Activated naive CD8-positive, alpha-beta T cell treated with anti-CD3 and anti-CD28 coated beads for 36 hours (primary cell): ENCODE measurements around the gene ZKSCAN1. TPM values are rescaled to one million over a fixed set of nuclear protein-coding genes. Genes with fewer than 3 reads are reported as not detected.

Source experiments
- DNase-seq: peaks from one replicate; pipeline ENCODE4 v3.0.0; 2021
- H3K27ac Mint-ChIP-seq: one replicate; pipeline ENCODE4 v1.8.0; 2022; ENCODE audit warnings: mild to moderate bottlenecking, moderate library complexity, mixed read lengths
- H3K27me3 Mint-ChIP-seq: one replicate; pipeline ENCODE4 v1.8.0; 2022; ENCODE audit warnings: mild to moderate bottlenecking, mixed read lengths
- H3K36me3 Mint-ChIP-seq: one replicate; pipeline ENCODE4 v1.8.0; 2021; ENCODE audit warnings: mild to moderate bottlenecking, mixed read lengths
- H3K4me1 Mint-ChIP-seq: one replicate; pipeline ENCODE4 v1.8.0; 2021; ENCODE audit warnings: mixed read lengths
- H3K4me3 Mint-ChIP-seq: one replicate; pipeline ENCODE4 v1.8.0; 2022; ENCODE audit warnings: mild to moderate bottlenecking, moderate library complexity, mixed read lengths
- H3K9me3 Mint-ChIP-seq: one replicate; pipeline ENCODE4 v1.8.0; 2022; ENCODE audit warnings: mixed read lengths
- total RNA-seq, 2 experiments: library from RNA; stranded (reverse); gene quantifications; one replicate each; pipeline ENCODE4 v1.2.3, GENCODE V29; 2021

Gene ZKSCAN1
- total RNA-seq, 2 experiments from 2014 or later, result 38.6 to 41.5 TPM

- peaks cover 8% of the 10 kb centered on the region for H3K36me3 Mint-ChIP-seq
- DNase-seq, result no peak
- H3K27ac Mint-ChIP-seq, result no peak overlapping the region
Measured at GRCh38 chr7:100044718-100045117, 29.3 kb downstream of the ZKSCAN1 start.

GRCh38 chr7:100048680-100049079, 33.3 kb downstream of the ZKSCAN1 start:
- DNase-seq, result no peak
- Mint-ChIP-seq H3K4me3 (peak overlapping the region; percentile 56), H3K27me3 (no peaks in the 10 kb centered on the region), H3K9me3 (no peaks in the 10 kb centered on the region), H3K4me1 (peaks cover 21% of the 10 kb centered on the region), H3K27ac (peak overlapping the region; percentile 27), H3K36me3 (no peaks in the 10 kb centered on the region)

More at GRCh38 chr7:100044718-100045117, 29.3 kb downstream of the ZKSCAN1 start:
- Mint-ChIP-seq H3K27me3 (no peaks in the 10 kb centered on the region), H3K9me3 (peaks cover 2% of the 10 kb centered on the region), H3K4me1 (peaks cover 21% of the 10 kb centered on the region), H3K4me3 (peak overlapping the region; percentile 11)

- DNase-seq, result peak; percentile 84
- Mint-ChIP-seq H3K4me3 (peak within 1 kb of the TSS; percentile 89), H3K27ac (peak within 1 kb of the TSS; percentile 92), H3K9me3 (no peaks in the 10 kb centered on the region), H3K4me1 (peaks cover 20% of the 10 kb centered on the region), H3K36me3 (no peaks in the 10 kb centered on the region), H3K27me3 (no peaks in the 10 kb centered on the region)
Measured at GRCh38 chr7:100049441-100050291, 34.3 kb downstream of the ZKSCAN1 start, which contains the start of gene ZSCAN21. Gene ZSCAN21 (plus strand): TSS chr7:100049774. CDS start chr7:100057007, 7,233 bp downstream.

GRCh38 chr7:100051611-100052010, 36.2 kb downstream of the ZKSCAN1 start:
- H3K9me3 Mint-ChIP-seq, result no peaks in the 10 kb centered on the region
- no peak overlapping the region for H3K27ac Mint-ChIP-seq
- no peaks in the 10 kb centered on the region for H3K36me3 Mint-ChIP-seq
- peaks cover 18% of the 10 kb centered on the region for H3K4me1 Mint-ChIP-seq
- peak overlapping the region; percentile 29 for H3K4me3 Mint-ChIP-seq
- H3K27me3 Mint-ChIP-seq, result no peaks in the 10 kb centered on the region
- no peak for DNase-seq

GRCh38 chr7:100053215-100053614, 37.8 kb downstream of the ZKSCAN1 start:
- H3K4me3 Mint-ChIP-seq, result no peak overlapping the region
- H3K36me3 Mint-ChIP-seq, result peaks cover 2% of the 10 kb centered on the region
- DNase-seq, result no peak
- no peaks in the 10 kb centered on the region for H3K27me3 Mint-ChIP-seq
- peaks cover 18% of the 10 kb centered on the region for H3K4me1 Mint-ChIP-seq
- no peaks in the 10 kb centered on the region for H3K9me3 Mint-ChIP-seq
- no peak overlapping the region for H3K27ac Mint-ChIP-seq

- Mint-ChIP-seq H3K36me3 (peaks cover 8% of the 10 kb centered on the region), H3K9me3 (no peaks in the 10 kb centered on the region), H3K27ac (no peak overlapping the region), H3K27me3 (no peaks in the 10 kb centered on the region), H3K4me3 (no peak overlapping the region), H3K4me1 (no peaks in the 10 kb centered on the region)
- DNase-seq, result no peak
Measured at GRCh38 chr7:100057006-100057405, 41.6 kb downstream of the ZKSCAN1 start.

- H3K36me3 Mint-ChIP-seq, result peaks cover 8% of the 10 kb centered on the region
- no peak overlapping the region for H3K27ac Mint-ChIP-seq
- DNase-seq, result no peak
- H3K4me1 Mint-ChIP-seq, result no peaks in the 10 kb centered on the region
- no peaks in the 10 kb centered on the region for H3K27me3 Mint-ChIP-seq
- H3K9me3 Mint-ChIP-seq, result no peaks in the 10 kb centered on the region
- no peak overlapping the region for H3K4me3 Mint-ChIP-seq
Measured at GRCh38 chr7:100059251-100059739, 43.9 kb downstream of the ZKSCAN1 start.

GRCh38 chr7:100061518-100062193, 46.3 kb downstream of the ZKSCAN1 start:
- H3K27ac Mint-ChIP-seq, result peak overlapping the region; percentile 6
- no peak for DNase-seq
- H3K4me3 Mint-ChIP-seq, result no peak overlapping the region
- no peaks in the 10 kb centered on the region for H3K27me3 Mint-ChIP-seq
- no peaks in the 10 kb centered on the region for H3K4me1 Mint-ChIP-seq
- no peaks in the 10 kb centered on the region for H3K9me3 Mint-ChIP-seq
- H3K36me3 Mint-ChIP-seq, result peaks cover 10% of the 10 kb centered on the region

GRCh38 chr7:100063376-100063775, 48.0 kb downstream of the ZKSCAN1 start:
- H3K4me1 Mint-ChIP-seq, result no peaks in the 10 kb centered on the region
- no peak overlapping the region for H3K4me3 Mint-ChIP-seq
- no peaks in the 10 kb centered on the region for H3K9me3 Mint-ChIP-seq
- no peak for DNase-seq
- H3K27me3 Mint-ChIP-seq, result no peaks in the 10 kb centered on the region
- H3K27ac Mint-ChIP-seq, result no peak overlapping the region
- peaks cover 17% of the 10 kb centered on the region for H3K36me3 Mint-ChIP-seq

- DNase-seq, result no peak
- Mint-ChIP-seq H3K27ac (no peak overlapping the region), H3K9me3 (no peaks in the 10 kb centered on the region), H3K4me1 (no peaks in the 10 kb centered on the region), H3K36me3 (peaks cover 17% of the 10 kb centered on the region), H3K27me3 (no peaks in the 10 kb centered on the region), H3K4me3 (no peak overlapping the region)
Measured at GRCh38 chr7:100064162-100064561, 48.8 kb downstream of the ZKSCAN1 start.

GRCh38 chr7:100065452-100066186, 50.2 kb downstream of the ZKSCAN1 start:
- H3K27ac Mint-ChIP-seq, result no peak overlapping the region
- no peak for DNase-seq

GRCh38 chr7:100066953-100067352, 51.6 kb downstream of the ZKSCAN1 start:
- DNase-seq, result no peak
- no peak overlapping the region for H3K27ac Mint-ChIP-seq
- peaks cover 21% of the 10 kb centered on the region for H3K9me3 Mint-ChIP-seq
- H3K4me3 Mint-ChIP-seq, result no peak overlapping the region
- H3K36me3 Mint-ChIP-seq, result peaks cover 39% of the 10 kb centered on the region
- no peaks in the 10 kb centered on the region for H3K27me3 Mint-ChIP-seq
- no peaks in the 10 kb centered on the region for H3K4me1 Mint-ChIP-seq

More at GRCh38 chr7:100065452-100066186, 50.2 kb downstream of the ZKSCAN1 start:
- Mint-ChIP-seq H3K27me3 (no peaks in the 10 kb centered on the region), H3K4me1 (no peaks in the 10 kb centered on the region), H3K4me3 (no peak overlapping the region), H3K36me3 (peaks cover 27% of the 10 kb centered on the region), H3K9me3 (peaks cover 7% of the 10 kb centered on the region)

- peaks cover 69% of the 10 kb centered on the region for H3K36me3 Mint-ChIP-seq
- no peak overlapping the region for H3K27ac Mint-ChIP-seq
- no peaks in the 10 kb centered on the region for H3K4me1 Mint-ChIP-seq
- no peak overlapping the region for H3K4me3 Mint-ChIP-seq
- H3K9me3 Mint-ChIP-seq, result peaks cover 30% of the 10 kb centered on the region
- H3K27me3 Mint-ChIP-seq, result no peaks in the 10 kb centered on the region
- DNase-seq, result no peak
Measured at GRCh38 chr7:100069991-100070390, 54.6 kb downstream of the ZKSCAN1 start.

- DNase-seq, result no peak
- H3K27me3 Mint-ChIP-seq, result no peaks in the 10 kb centered on the region
- H3K36me3 Mint-ChIP-seq, result peaks cover 78% of the 10 kb centered on the region
- H3K27ac Mint-ChIP-seq, result no peak overlapping the region
- H3K4me1 Mint-ChIP-seq, result no peaks in the 10 kb centered on the region
- peaks cover 30% of the 10 kb centered on the region for H3K9me3 Mint-ChIP-seq
- H3K4me3 Mint-ChIP-seq, result no peak overlapping the region
Measured at GRCh38 chr7:100071018-100071723, 55.8 kb downstream of the ZKSCAN1 start.
